ENCODE results near the gene DEGS2. TPM values are rescaled to one million over a fixed set of nuclear protein-coding genes. Genes with fewer than 3 reads are reported as not detected.
A peak's percentile ranks its signal among the peaks of the same experiment; 100 is the strongest.

Gene DEGS2
- total and polyA plus RNA-seq, 2 of the 13 experiments (the other 11 are each of a cell fraction or from before 2014, with no cell fraction given), result 0.09 TPM

GRCh38 chr14:100192672-100193416, 33.4 kb upstream of the DEGS2 start (continued):
- TF ChIP-seq ZNF609 (CRISPR knock-in tag; IDR thresholded peaks at IDR 0.05; ENCODE audit: borderline replicate concordance) (0 out of 2 replicates have a peak, but pooled peaks have one; percentile 26), ZNF775 (CRISPR knock-in tag; IDR thresholded peaks at IDR 0.05; ENCODE audit: borderline replicate concordance) (0 out of 2 replicates have a peak, but pooled peaks have one; percentile 29), ZBTB43 (CRISPR knock-in tag; conservative IDR thresholded peaks at IDR 0.05) (peak; percentile 31; the same call in 1 of the 2 replicates), KDM3A (CRISPR knock-in tag; IDR thresholded peaks at IDR 0.05; ENCODE audit: low read depth) (peak; percentile 89; the same call in 1 of the 2 replicates), ZNF616 (CRISPR knock-in tag; IDR thresholded peaks at IDR 0.05; ENCODE audit: low read depth) (no peak; the same call in 1 of the 2 replicates), REL (CRISPR knock-in tag; conservative IDR thresholded peaks at IDR 0.05) (0 out of 2 replicates have a peak, but pooled peaks have one; percentile 61), ZNF598 (CRISPR knock-in tag; IDR thresholded peaks at IDR 0.05; ENCODE audit: borderline replicate concordance) (no peak), ZNF512B (CRISPR knock-in tag; IDR thresholded peaks at IDR 0.05; ENCODE audit: borderline replicate concordance) (no peak; the same call in 1 of the 2 replicates), ZNF350 (CRISPR knock-in tag; IDR thresholded peaks at IDR 0.05; ENCODE audit: borderline replicate concordance, low read depth) (peak; percentile 93; the same call in 1 of the 2 replicates), ZNF615 (CRISPR knock-in tag; IDR thresholded peaks at IDR 0.05; ENCODE audit: borderline replicate concordance) (no peak), PRDM15 (CRISPR knock-in tag; IDR thresholded peaks at IDR 0.05) (peak; percentile 69; the same call in 1 of the 2 replicates), SMAD3 (CRISPR knock-in tag; IDR thresholded peaks at IDR 0.05) (no peak), MIER2 (CRISPR knock-in tag; IDR thresholded peaks at IDR 0.05) (peak; percentile 74; the same call in 1 of the 2 replicates)

All from HepG2 (cell line).